Activated CD4-positive, alpha-beta T cell treated with anti-CD3 and anti-CD28 coated beads, Interleukin-2, amount 50 U/mL, for 4 hours (primary cell): ENCODE data around the gene ZNF544.
A peak's percentile ranks its signal among the peaks of the same experiment; 100 is the strongest.

Experiments
- DNase-seq, 2 experiments: peaks; one replicate each; pipeline ENCODE4 v3.0.0-alpha.2; 2020

The ZNF544 gene

GRCh38 chr19:58228585-58229254 lies at the start of gene ZNF544:
TSS of gene ZNF544 (plus strand) at chr19:58228914. CDS start at chr19:58244024, 15,110 bp downstream.
- peak; percentile 36 to 39 for DNase-seq

GRCh38 chr19:58181902-58182576 lies 46.7 kb upstream of the ZNF544 start:
- DNase-seq, result peak; percentile 64 to 65

DNA sequence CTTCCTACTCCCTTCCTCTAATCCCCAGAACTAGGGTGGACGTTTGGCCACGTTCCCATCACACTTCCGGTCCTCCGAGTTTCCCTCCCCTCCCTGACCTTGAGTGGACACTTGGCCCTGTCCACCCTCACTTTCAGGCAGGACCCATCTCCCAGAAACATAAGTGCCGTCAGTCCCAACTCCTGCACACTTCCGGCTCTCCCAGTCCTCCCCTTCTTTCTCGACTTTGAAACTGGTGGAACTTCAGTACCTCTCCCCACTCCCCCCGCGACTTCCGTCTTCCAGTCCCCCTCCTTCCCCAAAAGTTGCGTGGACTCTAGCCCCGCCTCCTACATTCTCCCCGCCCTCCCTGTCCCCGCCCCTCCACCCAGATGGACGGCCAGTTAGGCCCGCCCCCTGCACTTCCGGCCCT lies 46.1 kb upstream of the ZNF544 start:
- peak in 1 of 2 experiments; percentile 85 for DNase-seq

DNA sequence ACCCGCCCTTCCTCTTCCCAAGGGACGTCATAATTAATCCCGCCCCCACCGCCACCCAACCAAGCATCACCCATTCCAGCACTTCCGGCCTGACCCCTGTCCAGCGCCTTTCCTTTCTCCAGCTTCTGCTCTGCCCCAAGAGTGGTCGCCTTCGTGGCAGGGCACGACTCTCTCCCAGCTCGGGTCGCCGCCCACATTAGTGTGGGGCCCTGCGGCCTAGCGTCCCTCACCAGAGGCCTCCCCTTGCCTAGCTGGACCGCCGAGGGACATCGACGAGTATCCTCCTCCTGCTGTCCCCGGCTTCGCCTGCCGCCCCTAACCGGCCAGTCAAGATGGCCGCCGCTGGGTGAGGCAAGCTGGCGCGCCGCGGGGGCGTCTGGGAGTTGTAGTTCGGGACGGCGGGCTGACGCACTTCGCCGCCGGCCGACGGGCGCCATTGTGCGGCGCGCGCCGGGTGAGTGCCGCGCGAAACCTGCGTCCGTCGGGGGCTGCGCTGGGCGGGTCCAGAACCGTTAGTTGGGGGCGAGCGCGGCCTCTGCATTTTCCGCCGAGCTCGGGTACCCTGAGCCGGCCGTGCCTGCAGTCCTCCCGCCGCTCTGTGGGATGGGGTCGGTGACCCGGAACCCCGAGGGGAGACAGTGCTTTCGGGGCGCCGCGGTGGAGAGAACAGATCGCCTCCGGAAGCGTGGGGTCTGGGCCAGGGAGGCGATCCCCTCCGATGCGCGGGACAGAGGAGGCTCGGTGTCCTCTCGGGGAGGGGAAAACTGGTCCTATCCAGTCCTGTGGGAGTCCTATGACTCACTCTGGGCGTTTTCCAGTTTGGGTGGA lies 45.5 kb upstream of the ZNF544 start, which contains the start of gene ZNF274:
ZNF274 (plus strand) TSS at position 73 of the 828 bp plus-strand sequence. CDS start 905 bp downstream, outside the sequence.
- peak; percentile 92 to 93 for DNase-seq

DNA sequence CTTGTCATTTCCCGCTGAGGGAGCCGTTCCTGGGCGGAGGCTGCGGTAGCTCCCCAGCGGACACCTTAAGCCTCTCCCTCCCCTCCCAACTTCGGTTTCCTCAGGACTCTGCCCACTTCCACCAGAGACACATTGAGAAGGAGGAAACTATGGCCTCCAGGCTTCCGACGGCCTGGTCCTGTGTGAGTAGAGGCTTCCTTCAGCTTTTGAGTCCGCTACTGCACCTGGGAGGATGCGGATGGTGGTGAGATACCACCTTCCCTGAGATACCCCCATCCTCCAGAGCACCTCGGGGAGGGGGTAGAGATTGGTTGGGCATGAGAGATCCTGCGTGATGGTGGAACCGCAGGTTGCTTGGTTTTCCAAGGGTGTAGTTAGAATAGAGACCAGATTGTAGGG lies 44.9 kb upstream of the ZNF544 start:
- DNase-seq, result no peak

DNA sequence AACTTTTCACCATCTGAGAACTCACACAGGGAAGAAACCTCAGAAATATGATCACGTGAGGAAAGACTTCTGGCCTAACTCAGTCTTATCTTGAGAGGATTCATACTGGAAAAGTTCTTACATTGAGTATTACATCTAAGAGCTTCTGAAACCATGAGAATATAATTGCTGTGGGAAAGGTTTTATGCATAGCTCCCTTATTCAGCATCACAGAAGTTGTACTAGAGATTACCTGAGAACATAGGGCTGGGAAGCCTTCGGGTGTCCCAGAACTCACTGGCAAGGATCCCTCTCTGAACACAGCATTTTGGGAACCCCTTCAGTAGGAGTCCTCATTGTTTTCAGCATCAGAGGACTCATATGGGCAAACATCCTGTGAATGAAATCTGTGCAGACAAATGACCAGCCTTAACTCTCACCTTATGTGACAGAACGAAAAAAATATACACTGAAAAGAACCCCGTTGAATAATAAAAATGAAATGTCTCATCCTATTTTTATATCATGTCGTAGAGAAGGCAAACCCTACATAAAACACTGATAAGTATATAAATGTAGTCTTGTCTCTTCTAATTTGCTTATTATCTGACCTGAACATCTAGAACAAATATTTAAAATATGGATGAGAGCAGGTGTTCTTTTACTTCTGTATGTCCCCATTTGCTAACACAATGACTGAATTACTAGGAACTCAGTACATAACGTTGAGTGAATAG lies 31.7 kb upstream of the ZNF544 start:
- DNase-seq, result no peak

DNA sequence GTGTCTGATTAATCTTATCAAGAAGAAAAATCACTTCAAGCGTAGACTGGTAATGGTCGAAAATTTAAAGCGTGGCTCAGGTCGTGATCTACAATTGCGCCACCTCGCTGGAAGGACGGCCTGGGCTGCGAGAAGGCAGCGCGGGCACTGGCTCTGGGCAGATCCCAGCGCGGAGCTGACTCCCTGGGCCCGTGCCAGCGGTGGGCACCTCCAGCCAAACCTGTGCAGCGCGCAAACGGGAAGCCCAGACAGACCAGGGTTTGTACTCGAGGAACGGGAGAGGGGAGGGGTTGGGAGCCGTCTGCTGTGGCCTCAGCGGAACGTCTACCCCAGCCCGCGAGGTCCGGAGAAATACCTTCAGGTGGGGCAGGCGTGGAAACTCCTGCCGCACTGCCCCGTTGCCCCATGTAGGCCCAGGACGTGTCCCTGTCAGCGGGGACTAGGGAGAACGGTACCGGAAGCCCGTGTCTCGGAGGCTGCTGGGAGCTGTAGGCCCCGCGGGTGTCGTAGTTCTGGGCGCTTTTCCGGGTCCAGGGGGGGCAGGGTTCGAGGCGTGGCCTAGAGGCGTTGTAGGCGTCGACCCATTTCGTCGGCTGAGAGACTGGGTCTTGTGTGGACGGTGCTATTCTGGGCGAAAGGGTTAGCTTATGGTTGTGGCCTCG lies 24.8 kb upstream of the ZNF544 start:
- DNase-seq, result no peak

GRCh38 chr19:58204566-58204965 lies 24.1 kb upstream of the ZNF544 start:
- no peak for DNase-seq

DNA sequence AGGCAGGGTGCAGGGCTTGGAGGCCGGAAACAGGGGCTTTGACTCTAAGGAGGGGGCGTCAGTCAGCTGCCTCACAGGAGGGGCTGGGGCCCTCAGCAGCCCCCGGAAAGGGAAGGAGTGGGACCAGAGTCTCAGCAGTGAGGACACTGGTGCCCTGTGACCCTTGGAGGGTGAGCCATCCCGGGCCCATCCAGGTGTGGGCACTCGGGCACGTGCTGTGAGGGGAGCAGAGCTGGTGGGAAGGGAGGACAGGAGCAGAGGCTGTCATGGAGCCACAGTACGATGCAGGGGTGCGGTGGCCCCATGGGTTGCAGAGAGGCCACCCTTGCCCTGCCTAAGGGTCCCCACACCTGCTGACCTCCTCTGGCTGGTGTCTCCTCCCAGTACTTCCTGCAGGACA lies 19.1 kb upstream of the ZNF544 start:
- no peak for DNase-seq

GRCh38 chr19:58212336-58213074 lies 16.2 kb upstream of the ZNF544 start:
- DNase-seq, result no peak

DNA sequence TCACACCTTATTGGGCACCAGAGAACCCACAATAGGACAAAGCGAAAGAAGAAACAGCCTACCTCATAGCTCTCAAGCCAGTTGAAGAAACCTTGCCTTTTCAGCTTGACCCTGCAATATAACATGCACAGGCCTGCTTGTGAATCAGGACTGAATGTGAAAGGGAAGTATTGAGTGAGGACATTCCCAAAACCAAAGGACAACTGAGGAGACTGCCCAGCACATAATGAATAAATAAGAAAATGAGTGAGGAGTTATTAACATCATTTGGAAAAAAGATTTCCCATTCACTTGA lies 15.7 kb upstream of the ZNF544 start:
- DNase-seq, result no peak

- DNase-seq, result no peak
Measured at GRCh38 chr19:58217069-58217481, 11.6 kb upstream of the ZNF544 start.

- DNase-seq, result no peak
Measured at GRCh38 chr19:58217607-58218391, 10.9 kb upstream of the ZNF544 start.

DNA sequence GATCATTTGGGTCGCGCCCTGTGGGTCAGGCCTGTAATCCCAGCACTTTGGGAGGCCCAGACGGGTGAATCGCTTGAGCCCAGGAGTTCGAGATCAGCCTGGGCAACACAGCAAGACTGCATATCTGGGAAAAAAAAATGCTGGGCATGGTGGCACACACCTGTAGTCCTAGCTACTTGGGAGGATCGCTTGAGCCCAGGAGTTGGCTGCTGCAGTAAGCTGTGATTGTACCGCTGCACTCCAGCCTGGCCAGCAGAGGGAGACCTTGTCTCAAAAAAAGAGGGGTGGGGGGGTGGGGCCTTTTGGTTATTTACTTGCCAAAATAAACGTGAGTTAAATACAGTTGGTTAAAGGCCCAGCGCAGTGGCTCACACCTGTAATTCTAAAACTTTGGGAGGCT lies 9.8 kb upstream of the ZNF544 start:
- DNase-seq, result no peak

GRCh38 chr19:58227964-58228584 lies 640 bp upstream of the ZNF544 start:
- no peak for DNase-seq

GRCh38 chr19:58229255-58229639 lies 533 bp downstream of the ZNF544 start:
- DNase-seq, result peak; percentile 8 to 9

DNA sequence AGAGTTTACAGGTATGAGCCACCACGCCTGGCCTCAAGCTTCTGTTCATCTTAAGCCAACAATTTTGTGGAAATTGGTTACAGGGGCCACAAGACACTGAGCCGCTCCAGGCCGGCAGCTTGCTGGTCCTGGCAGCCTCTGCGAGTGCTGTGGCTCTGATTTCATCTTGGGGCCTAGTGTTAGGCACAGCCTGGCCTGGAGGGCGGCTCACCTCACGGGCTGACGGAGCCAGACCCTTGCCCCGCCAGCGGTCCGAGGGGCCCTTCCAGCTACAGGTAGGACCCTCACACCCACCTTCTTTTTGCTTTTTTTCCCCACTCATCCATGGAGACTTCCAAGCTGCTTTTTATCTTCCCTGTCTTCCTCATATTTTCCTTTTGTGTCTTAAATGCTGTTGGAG lies 8.6 kb downstream of the ZNF544 start:
- no peak for DNase-seq

DNA sequence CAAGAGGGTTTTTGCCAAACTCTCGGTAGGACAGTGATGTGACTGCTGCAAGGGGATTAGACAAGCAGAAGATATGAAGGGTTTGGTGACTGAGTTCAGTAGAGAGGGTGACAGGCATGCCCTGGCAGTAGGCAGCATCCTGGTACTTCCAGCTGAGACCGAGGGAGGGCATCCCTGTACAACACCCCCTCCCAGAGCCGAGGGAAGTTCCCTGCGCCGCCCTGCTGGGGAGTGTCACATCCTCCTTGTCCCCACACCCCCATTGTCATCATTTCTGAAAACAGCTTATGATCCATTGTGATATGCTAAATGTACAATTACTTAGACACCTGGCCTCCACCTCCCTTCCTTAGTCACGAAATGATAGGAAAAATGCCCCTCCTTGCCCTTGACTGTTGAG lies 14.6 kb downstream of the ZNF544 start:
- no peak for DNase-seq

DNA sequence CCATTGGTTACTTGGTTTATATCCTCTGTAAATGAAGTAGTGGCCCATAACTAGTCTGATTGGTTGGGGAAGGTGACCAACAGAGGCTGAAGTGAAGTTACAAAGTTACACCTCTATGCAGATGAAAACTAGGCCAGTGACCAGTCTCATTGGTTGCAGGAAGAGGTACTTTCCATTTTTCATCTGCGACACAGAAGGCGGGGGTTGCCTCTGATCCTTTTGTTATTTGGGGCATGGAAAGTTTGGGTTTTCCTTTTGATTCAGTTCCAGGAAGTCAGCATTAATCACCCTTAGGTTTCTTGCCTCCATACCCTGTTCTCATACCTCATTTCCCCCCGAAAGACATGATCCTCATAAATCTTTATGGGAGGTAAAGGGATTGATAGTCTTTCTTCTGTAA lies 20.2 kb downstream of the ZNF544 start:
- no peak for DNase-seq

DNA sequence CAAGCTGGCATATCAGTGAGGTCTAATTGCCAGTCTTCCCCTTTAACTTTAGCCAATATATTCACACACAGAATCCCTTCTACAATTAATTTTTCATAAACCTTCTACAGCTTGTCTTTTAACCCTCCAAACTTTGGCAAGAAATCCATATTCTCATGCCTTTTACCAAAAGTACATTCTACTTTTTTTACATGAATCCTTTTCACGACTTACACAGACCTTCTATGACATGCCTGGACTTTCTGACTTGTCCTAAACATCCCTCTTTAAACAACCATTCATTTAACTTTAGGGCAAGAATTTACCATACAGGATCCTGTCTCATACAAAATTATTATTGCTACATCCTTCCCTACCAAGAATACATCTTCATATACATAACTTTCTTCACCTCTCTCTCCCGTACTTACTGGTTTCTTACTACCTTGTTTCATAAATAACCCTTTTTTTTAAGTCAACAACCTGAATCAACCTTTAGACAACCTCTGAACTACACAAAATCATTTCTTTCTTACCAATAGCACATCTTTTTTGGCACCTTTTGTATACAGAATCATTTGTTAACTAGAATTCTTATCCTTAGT lies 23.5 kb downstream of the ZNF544 start:
- no peak for DNase-seq
